HCT116 (cell line): ENCODE data around the gene TPM4. TPM values are rescaled to one million over a fixed set of nuclear protein-coding genes. Genes with fewer than 3 reads are reported as not detected.

Experiments
- ATAC-seq: fragments of 200-7000 bp; cut with Tn5 transposase; 2 replicates; pipeline ENCODE4 v1.9.1; 2020; ENCODE audit warnings: mild to moderate bottlenecking, moderate library complexity
- BruUV-seq: library from RNA; stranded (reverse); fragments of 400-500 nt; replicated peaks from 2 replicates; lab custom pipeline; 2021; lab: Mats Ljungman, UMichigan
- CTCF ChIA-PET: fragments of 300-600 bp; sonication (Branson Sonifier 250); formaldehyde crosslinking; loops from one replicate; lab custom pipeline; 2021; ENCODE audit warnings: antibody characterized with exemption; lab: Charles Lee
- POLR2A ChIA-PET: fragments of 300-600, 350-600 bp; sonication (Branson Sonifier 250); formaldehyde crosslinking; loops from one replicate; lab custom pipeline; 2021; ENCODE audit warnings: antibody characterized with exemption; lab: Charles Lee
- RAD21 ChIA-PET, 2 experiments: fragments of 300-600 bp; sonication (Branson Sonifier 250); formaldehyde crosslinking; loops; one replicate each; lab custom pipeline; 2023; ENCODE audit warnings: low total read pairs in 2 of 2; ENCODE audit not compliant: uncharacterized antibody in 2 of 2, unreplicated experiment in 2 of 2, low non-redundant PET in 1 of 2; lab: Charles Lee
- DNase-seq: peaks from one replicate; pipeline ENCODE4 v3.0.0-alpha.2; 2010; ENCODE audit warnings: low read depth, low spot score
- H2AFZ ChIP-seq: fragments of 200-600 bp; shearing (Covaris generic), sonication (generic); 2 replicates; pipeline ENCODE4 v1.6.1; 2017; ENCODE audit warnings: low read depth, mixed run types, mixed read lengths, antibody characterized with exemption, low read length; ENCODE audit not compliant: poor library complexity, severe bottlenecking
- H3K27ac ChIP-seq: 2 replicates; pipeline ENCODE4 v1.5.1; 2012; ENCODE audit warnings: low read depth, low read length
- H3K27me3 ChIP-seq: fragments of 200-600 bp; sonication (generic); 2 replicates; pipeline ENCODE4 v1.6.1; 2016; ENCODE audit warnings: mixed run types, low read length, mixed read lengths; ENCODE audit not compliant: insufficient read depth
- H3K36me3 ChIP-seq, 2 experiments: fragments of 200-500 bp in 1 of 2; fragments of 200-600 bp in 1 of 2; sonication (Bioruptor generic) in 1 of 2; sonication (generic) in 1 of 2; 2 replicates each; pipeline versions ENCODE4 v1.5.1 to v1.6.1; 2014 to 2016; ENCODE audit warnings: low read length in 2 of 2, inconsistent platforms in 1 of 2, mixed read lengths in 1 of 2, mixed run types in 1 of 2; ENCODE audit not compliant: insufficient read depth in 2 of 2, control insufficient read depth in 1 of 2
- H3K4me1 ChIP-seq, 2 experiments: fragments of 200-600 bp in 1 of 2; sonication (generic) in 1 of 2; 2 replicates each; pipeline versions ENCODE4 v1.5.1 to v1.6.1; 2012 to 2017; ENCODE audit warnings: low read length in 2 of 2, inconsistent platforms in 1 of 2, mild to moderate bottlenecking in 1 of 2, mixed read lengths in 1 of 2, mixed run types in 1 of 2, moderate library complexity in 1 of 2; ENCODE audit not compliant: insufficient read depth in 2 of 2, control insufficient read depth in 1 of 2
- H3K4me2 ChIP-seq: fragments of 200-600 bp; sonication (generic); 2 replicates; pipeline ENCODE4 v1.6.1; 2017; ENCODE audit warnings: mixed run types, low read length, mixed read lengths
- H3K4me3 ChIP-seq, 2 experiments: fragments of 200-600 bp in 1 of 2; sonication (generic) in 1 of 2; replicated peaks in 1 of 2; 2 replicates each; pipeline ENCODE4 v1.5.1; 2011 to 2016; ENCODE audit warnings: low read length in 2 of 2, control low read depth in 1 of 2, low read depth in 1 of 2, mild to moderate bottlenecking in 1 of 2, mixed read lengths in 1 of 2, mixed run types in 1 of 2
- H3K79me2 ChIP-seq: fragments of 200-600 bp; sonication (generic); 2 replicates; pipeline ENCODE4 v1.6.1; 2017; ENCODE audit warnings: mild to moderate bottlenecking, mixed run types, low read length, moderate library complexity, mixed read lengths; ENCODE audit not compliant: insufficient read depth
- H3K9ac ChIP-seq: fragments of 200-600 bp; sonication (generic); 2 replicates; pipeline ENCODE4 v1.6.1; 2016; ENCODE audit warnings: low read length, mixed read lengths
- H3K9me2 ChIP-seq: fragments of 200-600 bp; sonication (generic), shearing (Covaris generic); 2 replicates; pipeline ENCODE4 v1.6.1; 2017; ENCODE audit warnings: mixed run types, mild to moderate bottlenecking, moderate library complexity; ENCODE audit not compliant: insufficient read depth
- H3K9me3 ChIP-seq, 2 experiments: fragments of 200-500 bp in 1 of 2; fragments of 200-600 bp in 1 of 2; sonication (Bioruptor generic) in 1 of 2; sonication (generic) in 1 of 2; 2 replicates each; pipeline ENCODE4 v1.6.1; 2014 to 2017; ENCODE audit warnings: low read length in 2 of 2, mixed read lengths in 2 of 2, inconsistent platforms in 1 of 2, low read depth in 1 of 2, mild to moderate bottlenecking in 1 of 2, mixed run types in 1 of 2, moderate library complexity in 1 of 2; ENCODE audit not compliant: control insufficient read depth in 1 of 2, insufficient read depth in 1 of 2
- H4K20me1 ChIP-seq: fragments of 200-600 bp; sonication (generic), shearing (Covaris generic); 2 replicates; pipeline ENCODE4 v1.6.1; 2017; ENCODE audit warnings: mixed run types, mild to moderate bottlenecking, moderate library complexity; ENCODE audit not compliant: insufficient read depth
- CEBPB ChIP-seq: IDR thresholded peaks from 2 replicates; pipeline ENCODE4 v1.6.1; 2012; ENCODE audit warnings: low read depth
- JUND ChIP-seq: IDR thresholded peaks from 2 replicates; pipeline ENCODE4 v1.6.1; 2012
- MAX ChIP-seq: IDR thresholded peaks from 2 replicates; pipeline ENCODE4 v1.6.1; 2012
- POLR2AphosphoS5 ChIP-seq: IDR thresholded peaks from 2 replicates; pipeline ENCODE4 v1.6.1; 2011; ENCODE audit warnings: mild to moderate bottlenecking, low read depth, low read length, moderate library complexity
- SIN3A ChIP-seq: IDR thresholded peaks from 2 replicates; pipeline ENCODE4 v1.6.1; 2012; ENCODE audit warnings: low read depth
- SRF ChIP-seq: IDR thresholded peaks from 2 replicates; pipeline ENCODE4 v1.6.1; 2012; ENCODE audit warnings: low read depth
- ZBTB33 ChIP-seq: IDR thresholded peaks from 2 replicates; pipeline ENCODE4 v1.6.1; 2011; ENCODE audit warnings: mild to moderate bottlenecking, low read length, moderate library complexity; ENCODE audit not compliant: insufficient replicate concordance; ENCODE audit errors: extremely low read depth
- ZFX ChIP-seq: fragments of 450-650 bp; IDR thresholded peaks from 2 replicates; pipeline ENCODE4 v1.6.1; 2017
- intact Hi-C: fragments of 100-400 bp; cut with micrococcal nuclease; formaldehyde crosslinking; loops from 2 replicates; pipeline ENCODE4 v1.10.0; 2022
- total RNA-seq: library from RNA; stranded (reverse); gene quantifications from one replicate; pipeline ENCODE4 v1.2.1, GENCODE V29; 2021; ENCODE audit not compliant: unreplicated experiment

Gene TPM4
- total RNA-seq, 1 experiment from 2014 or later = 275 TPM

- no TSS peak for BruUV-seq
- intact Hi-C loops = no loop called here
- Histone ChIP-seq H3K27ac (peak within 1 kb of the TSS; percentile 69), H3K9me3 (no peaks in the 10 kb centered on the region), H3K9me2 (no peaks in the 10 kb centered on the region), H4K20me1 (no peaks in the 10 kb centered on the region), H3K9ac (peak within 1 kb of the TSS; percentile 73), H3K79me2 (peaks cover 9% of the 10 kb centered on the region; the same call in 1 of the 2 replicates), H3K4me1 (peaks cover 17 to 31% of the 10 kb centered on the region in 2 experiments), H3K4me2 (peak within 1 kb of the TSS; percentile 86), H3K4me3 (peak within 1 kb of the TSS; percentile 61 to 71), H2AFZ (no peak within 1 kb of the TSS), H3K36me3 (no peaks in the 10 kb centered on the region), H3K27me3 (no peaks in the 10 kb centered on the region)
- ChIA-PET POLR2A (interaction anchor here (0.7 to 1.2 kb wide), 4 partner anchors 13 to 102 kb away, joined by 3 to 6 read pairs (median 3); no protein-coding TSS in a partner anchor), CTCF (interaction anchor here (0.9 kb wide), 1 partner anchor 33 kb away, joined by 3 read pairs; no protein-coding TSS in a partner anchor), RAD21 (interaction anchor here (0.5 to 1.3 kb wide), 3 partner anchors 8 to 77 kb away, joined by 4 to 7 read pairs (median 7); no protein-coding TSS in a partner anchor)
- peak; percentile 20; the same call in 1 of the 2 replicates for TF ChIP-seq ZFX
- no peak for TF ChIP-seq ZBTB33
- TF ChIP-seq POLR2AphosphoS5 = peak; percentile 84
- no peak for TF ChIP-seq CEBPB
- no peak for TF ChIP-seq SRF
- TF ChIP-seq SIN3A = peak; percentile 75; the same call in 1 of the 2 replicates
- no peak for TF ChIP-seq JUND
- TF ChIP-seq MAX = peak; percentile 69; the same call in 1 of the 2 replicates
- ATAC-seq = peak; percentile 97
- peak; percentile 77 for DNase-seq
These were observed 67.3 kb downstream of the TPM4 start, which contains the start of gene HSH2D for GRCh38 chr19:16143399-16144215. TSS of gene HSH2D (plus strand) at chr19:16143685. CDS start at chr19:16148751, 5,066 bp downstream.
